Measurements from ENCODE around the gene KRT222. TPM values are rescaled to one million over a fixed set of nuclear protein-coding genes. Genes with fewer than 3 reads are reported as not detected.

The KRT222 gene
- total RNA-seq, 2 experiments from 2014 or later = not detected

DNA sequence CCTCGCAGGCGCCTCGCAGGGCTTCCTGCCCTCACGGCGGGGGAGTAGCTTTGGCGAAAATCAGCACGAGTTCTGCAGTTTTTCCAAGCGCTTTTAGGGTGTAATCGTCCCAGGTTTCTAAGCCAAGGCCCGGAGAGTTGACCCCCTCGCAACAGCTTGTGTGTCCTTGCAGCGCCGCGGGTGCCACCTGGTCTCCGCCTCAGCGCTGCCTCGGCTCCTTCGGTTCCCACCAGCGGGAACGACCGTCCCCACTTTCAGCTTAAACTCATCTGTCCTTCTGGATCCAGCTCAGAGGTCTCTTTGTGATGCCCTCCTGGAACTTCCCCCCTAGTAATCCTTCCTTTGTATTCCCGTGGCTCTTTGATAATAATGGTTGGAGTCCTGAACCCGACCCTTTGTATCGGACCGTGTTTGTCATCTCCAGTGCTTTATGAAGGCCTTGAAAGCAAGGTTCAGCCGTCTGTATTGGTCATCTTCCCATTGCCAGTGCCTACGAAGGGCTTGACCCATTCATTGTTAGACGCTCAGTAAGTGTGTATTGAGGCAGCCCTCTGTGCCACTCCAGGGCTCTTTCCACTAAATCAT is 16.5 kb downstream of the KRT222 start:
- Mint-ChIP-seq H3K27ac (peak overlapping the region; percentile 97), H3K4me3 (peak overlapping the region; percentile 92), H3K36me3 (peaks cover 19% of the 10 kb centered on the region), H3K9me3 (no peaks in the 10 kb centered on the region), H3K27me3 (no peaks in the 10 kb centered on the region), H3K4me1 (ENCODE audit: low read depth) (peaks cover 37% of the 10 kb centered on the region)
- ChIA-PET POLR2A (interaction anchor here (0.6 to 3.2 kb wide), 6 partner anchors 11 to 201 kb away, joined by 3 to 28 read pairs (median 8); no protein-coding TSS in a partner anchor), CTCF (interaction anchor here (0.9 to 3.3 kb wide), 4 partner anchors 29 to 1014 kb away, joined by 4 to 17 read pairs (median 10); no protein-coding TSS in a partner anchor)
- no peak for DNase-seq
- intact Hi-C loops (cut with micrococcal nuclease) = no loop called here

DNA sequence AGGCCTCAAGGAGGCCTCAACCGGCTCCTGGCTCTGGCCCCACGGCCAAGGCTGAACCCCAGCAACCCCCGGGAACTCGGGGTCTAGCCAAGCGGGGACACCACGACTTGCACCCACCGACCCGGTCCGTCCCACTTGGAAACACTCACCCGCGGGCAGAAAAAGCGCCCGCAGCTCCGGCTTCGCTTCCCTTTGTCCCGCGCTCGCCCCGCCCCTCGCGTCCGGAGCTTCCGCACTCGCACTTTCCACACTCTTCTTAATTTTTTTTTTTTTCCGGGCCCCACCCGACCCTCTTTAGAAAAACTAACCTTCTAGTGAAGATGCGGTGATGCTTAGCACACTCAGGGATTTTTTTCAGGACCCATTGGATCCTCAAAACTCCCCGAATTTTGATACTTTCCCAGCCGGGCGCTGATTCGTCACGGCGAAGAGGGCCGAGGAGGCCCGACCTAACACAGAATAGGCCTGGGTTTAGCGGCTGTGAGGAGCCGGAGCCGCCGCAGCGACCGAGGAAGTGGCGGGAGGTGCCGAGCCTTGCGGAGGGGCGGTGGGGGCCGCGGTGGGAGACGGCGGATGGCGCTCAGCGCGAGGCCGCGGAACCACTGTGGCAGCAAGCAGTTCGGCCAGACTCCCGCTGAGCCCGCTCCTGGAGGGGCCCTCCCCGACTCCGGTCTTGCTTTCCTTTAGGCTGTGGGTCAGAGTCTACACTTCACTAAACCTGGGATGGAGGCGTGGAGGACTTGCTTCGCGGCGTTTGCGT is 17.2 kb downstream of the KRT222 start, which contains the start of gene SMARCE1:
Gene SMARCE1 (minus strand): TSS at position 195 of the 760 bp plus-strand sequence. CDS start 2,016 bp downstream, outside the sequence.
- Mint-ChIP-seq H3K9me3 (no peaks in the 10 kb centered on the region), H3K4me1 (ENCODE audit: low read depth) (peaks cover 41% of the 10 kb centered on the region), H3K27ac (peak within 1 kb of the TSS; percentile 97), H3K36me3 (peaks cover 23% of the 10 kb centered on the region), H3K27me3 (no peaks in the 10 kb centered on the region), H3K4me3 (peak within 1 kb of the TSS; percentile 92)
- intact Hi-C loops (cut with micrococcal nuclease) = loop anchor here (2.0 kb wide), 1 partner anchor 23 kb away; no protein-coding TSS in a partner anchor
- POLR2A ChIA-PET = interaction anchor here (0.6 to 3.2 kb wide), 17 partner anchors 12 to 852 kb away, joined by 3 to 28 read pairs (median 4); partner anchors contain the start of gene CCR7
- DNase-seq = peak; percentile 71
- CTCF ChIA-PET = interaction anchor here (0.6 to 3.3 kb wide), 11 partner anchors 14 to 1048 kb away, joined by 3 to 17 read pairs (median 4); no protein-coding TSS in a partner anchor

DNA sequence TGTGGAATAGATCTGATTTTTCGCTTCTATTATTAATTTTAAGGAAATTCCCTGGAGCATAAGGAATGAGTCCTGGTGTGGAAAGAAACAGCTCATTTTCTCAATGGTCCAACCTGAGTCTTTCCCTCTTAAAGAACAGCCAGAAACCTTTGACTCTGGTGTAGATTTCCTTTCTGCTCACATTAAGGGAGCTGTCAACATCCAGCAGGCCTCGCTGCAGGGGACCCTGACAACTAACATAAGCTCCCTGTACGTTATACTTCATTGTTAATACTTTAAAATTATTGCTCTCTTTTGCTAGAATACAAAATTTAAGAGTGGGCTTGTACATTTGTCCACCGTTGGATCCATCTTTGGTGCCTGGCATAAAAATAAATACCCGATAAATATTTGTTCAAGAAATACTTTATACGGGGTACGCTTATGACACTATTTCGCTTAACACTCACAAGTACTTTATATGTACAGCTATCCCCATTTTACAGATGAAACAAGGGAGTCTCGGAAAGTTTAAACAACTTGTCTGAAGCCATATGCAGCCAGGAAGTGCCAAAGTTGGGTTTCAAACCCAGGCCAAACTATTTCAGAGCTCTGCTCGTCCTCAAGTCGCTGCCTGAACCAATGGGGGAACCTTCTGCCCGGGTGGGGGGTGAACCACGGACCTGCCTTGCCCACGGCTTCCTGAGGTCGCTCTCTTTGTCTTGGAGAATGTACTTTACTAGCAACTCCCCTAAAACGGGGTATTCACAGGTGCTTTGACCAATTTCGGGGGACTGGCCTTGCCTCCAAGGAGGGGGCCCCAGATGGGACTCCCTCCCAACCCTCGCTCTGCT is 18.0 kb downstream of the KRT222 start:
- intact Hi-C loops (cut with micrococcal nuclease) = loop anchor here (2.0 kb wide), 1 partner anchor 22 kb away; no protein-coding TSS in a partner anchor
- H3K36me3 Mint-ChIP-seq = peaks cover 29% of the 10 kb centered on the region
- peak overlapping the region; percentile 97 for H3K27ac Mint-ChIP-seq
- H3K4me1 Mint-ChIP-seq (ENCODE audit: low read depth) = peaks cover 46% of the 10 kb centered on the region
- DNase-seq = peak; percentile 58
- ChIA-PET CTCF (interaction anchor here (0.6 to 3.3 kb wide), 13 partner anchors 8 to 1049 kb away, joined by 3 to 17 read pairs (median 4); no protein-coding TSS in a partner anchor), POLR2A (interaction anchor here (0.6 to 3.2 kb wide), 15 partner anchors 18 to 853 kb away, joined by 3 to 28 read pairs (median 4); partner anchors contain the start of gene CCR7)
- H3K4me3 Mint-ChIP-seq = peak overlapping the region; percentile 92
- H3K27me3 Mint-ChIP-seq = no peaks in the 10 kb centered on the region
- no peaks in the 10 kb centered on the region for H3K9me3 Mint-ChIP-seq

DNA sequence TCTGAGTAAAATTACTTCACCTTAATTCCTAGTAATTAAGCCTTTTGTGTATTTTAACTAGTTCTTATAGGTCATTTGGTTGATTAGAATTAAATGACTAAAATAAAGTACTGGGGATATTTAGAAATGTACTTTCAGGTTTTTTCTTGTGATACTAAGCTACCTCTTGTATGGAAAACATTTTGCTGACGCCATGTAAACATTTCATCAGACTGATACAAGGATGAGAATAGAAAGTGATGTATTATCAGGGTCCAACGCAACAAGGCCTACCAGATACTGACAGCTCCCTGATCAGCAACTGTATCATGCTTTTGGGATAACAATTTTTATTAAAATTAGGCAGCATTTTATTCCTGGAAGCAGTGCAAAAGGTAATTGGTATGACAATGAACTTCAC is 19.0 kb downstream of the KRT222 start:
- Mint-ChIP-seq H3K36me3 (peaks cover 33% of the 10 kb centered on the region), H3K9me3 (no peaks in the 10 kb centered on the region), H3K4me3 (peak overlapping the region; percentile 92), H3K27ac (no peak overlapping the region), H3K4me1 (ENCODE audit: low read depth) (peaks cover 53% of the 10 kb centered on the region), H3K27me3 (no peaks in the 10 kb centered on the region)
- ChIA-PET CTCF (interaction anchor here (0.8 to 3.3 kb wide), 6 partner anchors 16 to 1017 kb away, joined by 3 to 17 read pairs (median 8); no protein-coding TSS in a partner anchor), POLR2A (interaction anchor here (0.8 to 3.2 kb wide), 5 partner anchors 18 to 173 kb away, joined by 3 to 28 read pairs (median 12); no protein-coding TSS in a partner anchor)
- no peak for DNase-seq
- intact Hi-C loops (cut with micrococcal nuclease) = loop anchor here (2.0 kb wide), 1 partner anchor 21 kb away; no protein-coding TSS in a partner anchor

DNA sequence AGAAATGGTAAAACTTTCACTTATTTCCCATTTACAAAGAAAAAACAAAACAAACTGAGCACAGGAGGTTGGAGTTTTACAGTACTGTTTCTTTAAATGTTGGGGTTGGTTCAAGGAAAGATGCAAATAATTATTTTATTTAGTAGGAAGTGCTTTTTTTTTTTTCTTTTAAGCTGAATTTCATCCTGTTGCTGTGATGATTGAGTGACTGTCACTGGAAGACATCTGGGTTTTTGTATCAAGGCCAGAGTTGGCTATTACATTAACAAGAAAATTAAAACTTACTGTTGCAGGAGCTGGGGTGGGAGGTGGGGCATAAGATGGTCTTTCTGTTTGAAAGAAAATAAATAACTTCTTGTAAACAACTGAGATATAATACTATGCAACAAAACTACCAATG is 19.7 kb downstream of the KRT222 start:
- POLR2A ChIA-PET = interaction anchor here (0.8 kb wide), 1 partner anchor 18 kb away, joined by 3 read pairs; no protein-coding TSS in a partner anchor
- H3K27me3 Mint-ChIP-seq = no peaks in the 10 kb centered on the region

DNA sequence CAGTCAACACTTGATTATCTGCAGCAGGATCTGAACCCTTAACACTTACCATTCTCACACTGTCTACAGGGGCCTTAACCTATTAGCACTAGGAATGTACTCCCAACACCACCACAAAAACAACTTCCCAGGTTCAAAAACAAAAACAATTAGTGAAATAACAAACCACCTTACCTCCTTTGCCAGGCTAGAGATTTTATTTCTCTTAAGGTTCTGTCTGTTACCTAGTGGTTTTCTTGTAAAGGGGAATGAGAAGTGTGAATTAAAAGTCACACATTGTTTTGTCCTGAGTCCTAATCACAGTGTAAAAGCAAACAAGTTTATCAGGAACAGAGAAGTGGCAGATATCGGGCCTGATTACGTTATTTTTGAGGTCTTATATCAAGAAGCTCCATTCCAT is 27.0 kb downstream of the KRT222 start:
- DNase-seq = no peak
- Mint-ChIP-seq H3K4me3 (no peak overlapping the region), H3K27me3 (no peaks in the 10 kb centered on the region), H3K4me1 (ENCODE audit: low read depth) (peaks cover 32% of the 10 kb centered on the region), H3K9me3 (no peaks in the 10 kb centered on the region), H3K36me3 (peaks cover 47% of the 10 kb centered on the region), H3K27ac (no peak overlapping the region)
- intact Hi-C loops (cut with micrococcal nuclease) = no loop called here
- ChIA-PET CTCF (interaction anchor here (0.6 kb wide), 1 partner anchor 38 kb away, joined by 3 read pairs; no protein-coding TSS in a partner anchor), POLR2A (no interaction called here)

More for the DNA sequence above, 19.7 kb downstream of the KRT222 start:
- Mint-ChIP-seq H3K4me1 (ENCODE audit: low read depth) (peaks cover 56% of the 10 kb centered on the region), H3K4me3 (no peak overlapping the region), H3K27ac (no peak overlapping the region), H3K9me3 (no peaks in the 10 kb centered on the region), H3K36me3 (peaks cover 35% of the 10 kb centered on the region)
- CTCF ChIA-PET = interaction anchor here (1.0 kb wide), 1 partner anchor 85 kb away, joined by 3 read pairs; no protein-coding TSS in a partner anchor
- DNase-seq = no peak
- intact Hi-C loops (cut with micrococcal nuclease) = no loop called here

DNA sequence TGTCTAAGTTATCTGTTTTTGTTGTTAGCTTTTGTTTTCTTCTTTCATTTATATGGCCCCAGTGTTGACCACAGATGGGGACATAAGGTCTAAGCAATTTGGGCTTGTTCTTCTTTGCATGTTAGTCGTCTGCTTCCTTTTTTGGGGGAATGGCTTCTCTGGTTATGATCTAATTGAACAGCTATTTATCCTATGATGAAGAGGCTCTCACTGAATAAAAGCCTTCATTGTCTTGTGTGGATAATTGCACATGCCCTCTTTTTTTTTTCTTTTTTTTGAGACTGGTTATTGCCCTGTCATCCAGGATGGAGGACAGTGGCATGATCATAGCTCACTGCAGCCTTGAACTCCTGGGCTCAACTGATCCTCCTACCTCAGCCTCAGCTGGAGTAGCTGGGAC is 31.1 kb downstream of the KRT222 start:
- H3K4me1 Mint-ChIP-seq (ENCODE audit: low read depth) = peaks cover 17% of the 10 kb centered on the region
- H3K27me3 Mint-ChIP-seq = no peaks in the 10 kb centered on the region
- no peak for DNase-seq
- intact Hi-C loops (cut with micrococcal nuclease) = no loop called here
- no peaks in the 10 kb centered on the region for H3K9me3 Mint-ChIP-seq
- H3K36me3 Mint-ChIP-seq = peaks cover 68% of the 10 kb centered on the region
- CTCF ChIA-PET = interaction anchor here (0.8 to 1.6 kb wide), 7 partner anchors 11 to 73 kb away, joined by 3 to 5 read pairs (median 3); partner anchors contain the start of gene SMARCE1
- H3K27ac Mint-ChIP-seq = peak overlapping the region; percentile 19
- H3K4me3 Mint-ChIP-seq = no peak overlapping the region
- POLR2A ChIA-PET = interaction anchor here (0.7 kb wide), 1 partner anchor 64 kb away, joined by 4 read pairs; no protein-coding TSS in a partner anchor

DNA sequence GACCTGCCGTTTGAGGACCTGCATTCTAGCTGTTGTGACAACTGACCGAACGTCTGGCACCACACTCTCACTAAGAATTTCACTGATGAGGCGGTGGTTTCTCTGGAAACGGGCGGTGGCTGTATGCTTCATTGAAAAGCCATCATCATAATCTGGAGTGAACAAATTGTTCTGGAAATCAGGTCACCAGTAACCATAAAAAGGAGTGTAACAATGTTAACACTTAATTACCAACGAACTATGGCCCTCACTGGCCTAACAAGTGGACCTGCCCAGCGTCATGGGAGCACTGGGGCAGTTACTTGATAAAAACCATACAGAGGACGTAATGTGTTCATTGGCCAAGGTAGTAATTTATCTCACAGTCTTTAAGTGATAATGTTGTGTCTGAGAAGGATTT is 32.8 kb downstream of the KRT222 start:
- no peak overlapping the region for H3K27ac Mint-ChIP-seq

DNA sequence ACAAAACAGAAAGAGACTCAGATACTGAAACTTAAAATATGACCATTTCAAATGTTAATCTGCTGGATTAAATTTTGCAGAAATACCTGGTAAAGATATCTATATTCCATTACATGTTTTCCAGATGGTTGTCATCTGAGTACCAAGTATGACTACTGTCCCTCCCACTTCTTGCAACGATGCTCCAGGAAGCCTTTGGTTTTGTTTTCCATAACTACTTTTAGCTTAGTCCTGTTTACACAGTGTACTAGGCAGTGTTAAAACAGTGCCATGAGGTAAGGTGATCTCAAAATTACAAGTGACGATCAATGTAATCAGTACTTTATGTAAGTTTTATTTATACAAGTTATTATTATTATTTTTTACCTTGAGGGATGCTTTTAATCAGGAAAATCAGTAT is 35.1 kb downstream of the KRT222 start:
- H3K27ac Mint-ChIP-seq = peak overlapping the region; percentile 43
- DNase-seq = no peak
- peaks cover 54% of the 10 kb centered on the region for H3K36me3 Mint-ChIP-seq
- peaks cover 22% of the 10 kb centered on the region for H3K4me1 Mint-ChIP-seq (ENCODE audit: low read depth)
- POLR2A ChIA-PET = interaction anchor here (0.6 to 2.1 kb wide), 7 partner anchors 10 to 304 kb away, joined by 3 to 12 read pairs (median 5); partner anchors contain the start of gene SMARCE1
- H3K27me3 Mint-ChIP-seq = no peaks in the 10 kb centered on the region
- H3K9me3 Mint-ChIP-seq = no peaks in the 10 kb centered on the region
- CTCF ChIA-PET = interaction anchor here (1.0 to 2.6 kb wide), 7 partner anchors 10 to 1033 kb away, joined by 4 to 17 read pairs (median 6); partner anchors contain the start of gene SMARCE1
- H3K4me3 Mint-ChIP-seq = no peak overlapping the region
- intact Hi-C loops (cut with micrococcal nuclease) = loop anchor here (1.0 to 10.0 kb wide), 2 partner anchors 31 to 1035 kb away; no protein-coding TSS in a partner anchor

More for the DNA sequence above, 32.8 kb downstream of the KRT222 start:
- no peak for DNase-seq
- CTCF ChIA-PET = no interaction called here
- POLR2A ChIA-PET = no interaction called here
- Mint-ChIP-seq H3K36me3 (peaks cover 70% of the 10 kb centered on the region), H3K4me1 (ENCODE audit: low read depth) (peaks cover 13% of the 10 kb centered on the region), H3K4me3 (no peak overlapping the region), H3K9me3 (no peaks in the 10 kb centered on the region), H3K27me3 (no peaks in the 10 kb centered on the region)
- intact Hi-C loops (cut with micrococcal nuclease) = no loop called here

DNA sequence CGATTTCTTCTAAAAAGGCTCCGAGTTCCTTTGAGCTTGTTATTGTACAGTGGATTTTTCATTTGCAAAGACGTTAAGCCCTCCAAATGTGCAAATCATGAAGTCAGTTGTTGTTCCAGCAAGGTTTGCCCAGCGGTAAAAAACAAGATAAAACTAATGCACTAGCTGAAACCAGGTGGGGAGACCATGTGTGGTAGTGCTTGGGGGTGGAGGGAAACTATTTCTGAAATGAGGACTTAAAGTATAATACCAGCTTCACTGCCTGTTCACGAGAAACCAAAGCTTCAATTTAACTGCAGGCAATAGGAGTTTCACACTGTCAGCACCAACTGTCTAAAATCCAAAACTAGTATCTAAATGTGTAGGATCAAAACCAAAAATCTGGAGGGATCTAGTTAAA is 39.7 kb downstream of the KRT222 start:
- Mint-ChIP-seq H3K4me3 (no peak overlapping the region), H3K27ac (peak overlapping the region; percentile 16), H3K4me1 (ENCODE audit: low read depth) (peaks cover 57% of the 10 kb centered on the region), H3K36me3 (peaks cover 20% of the 10 kb centered on the region), H3K9me3 (no peaks in the 10 kb centered on the region), H3K27me3 (no peaks in the 10 kb centered on the region)
- ChIA-PET CTCF (interaction anchor here (0.6 to 1.8 kb wide), 6 partner anchors 15 to 1037 kb away, joined by 3 to 15 read pairs (median 3); no protein-coding TSS in a partner anchor), POLR2A (interaction anchor here (0.7 to 2.0 kb wide), 8 partner anchors 10 to 77 kb away, joined by 3 to 16 read pairs (median 3); partner anchors contain the start of gene SMARCE1)
- DNase-seq = no peak
- intact Hi-C loops (cut with micrococcal nuclease) = loop anchor here (2.0 to 10.0 kb wide), 2 partner anchors 21 to 1039 kb away; partner anchors contain the start of gene SMARCE1

All from activated CD4-positive, alpha-beta memory T cell treated with anti-CD3 and anti-CD28 coated beads for 36 hours (primary cell).